Spinal cord (tissue), 10 donors: Measurements from ENCODE around the gene CXXC5. TPM values are rescaled to one million over a fixed set of nuclear protein-coding genes. Genes with fewer than 3 reads are reported as not detected.

Experiments used
- DNase-seq, 6 donors: peaks; one replicate each; pipeline versions ENCODE4 v3.0.0 to v3.0.0-alpha.2; 2013 to 2015; ENCODE audit warnings: low spot score in 6 of 6, low read depth in 4 of 6
- H3K27ac ChIP-seq: one replicate; pipeline ENCODE4 v1.5.1; 2013; ENCODE audit warnings: low read depth, low read length, control low read depth
- H3K27me3 ChIP-seq: one replicate; pipeline ENCODE4 v1.6.1; 2013; ENCODE audit warnings: low read length; ENCODE audit not compliant: control insufficient read depth, insufficient read depth
- H3K36me3 ChIP-seq: one replicate; pipeline ENCODE4 v1.6.1; 2013; ENCODE audit warnings: low read length; ENCODE audit not compliant: control insufficient read depth, insufficient read depth
- H3K4me1 ChIP-seq: one replicate; pipeline ENCODE4 v1.6.1; 2013; ENCODE audit warnings: low read length; ENCODE audit not compliant: control insufficient read depth, insufficient read depth
- H3K4me3 ChIP-seq: one replicate; pipeline ENCODE4 v1.5.1; 2013; ENCODE audit warnings: low read depth, low read length, control low read depth
- H3K9me3 ChIP-seq: one replicate; pipeline ENCODE4 v1.6.1; 2013; ENCODE audit warnings: low read length; ENCODE audit not compliant: control insufficient read depth, insufficient read depth
- WGBS: methylation state at CpG from one replicate; pipeline ENCODE4 v1.1.5; 2013; ENCODE audit warnings: missing lambda C conversion rate; ENCODE audit not compliant: insufficient coverage; 5-methylcytosine and 5-hydroxymethylcytosine counted together
- polyA plus RNA-seq, 2 donors: library from polyadenylated mRNA; unstranded; fragments of 120-200 nt; gene quantifications; one replicate each; pipeline ENCODE4 v1.2.1, GENCODE V29; 2013; ENCODE audit not compliant: insufficient read length in 2 of 2
- total RNA-seq, 2 donors: library from RNA; depleted of rRNA in 1 of 2; stranded (reverse); fragments of 120-200 nt in 1 of 2; fragments of >200 nt in 1 of 2; gene quantifications; one replicate each; pipeline versions ENCODE4 v1.2.3 to v1.2.4, GENCODE V29; 2013 to 2014
- donor health status: healthy.

CXXC5 gene
- total and polyA plus RNA-seq, 4 donors: 71.5 to 137 (median 108) TPM

DNA sequence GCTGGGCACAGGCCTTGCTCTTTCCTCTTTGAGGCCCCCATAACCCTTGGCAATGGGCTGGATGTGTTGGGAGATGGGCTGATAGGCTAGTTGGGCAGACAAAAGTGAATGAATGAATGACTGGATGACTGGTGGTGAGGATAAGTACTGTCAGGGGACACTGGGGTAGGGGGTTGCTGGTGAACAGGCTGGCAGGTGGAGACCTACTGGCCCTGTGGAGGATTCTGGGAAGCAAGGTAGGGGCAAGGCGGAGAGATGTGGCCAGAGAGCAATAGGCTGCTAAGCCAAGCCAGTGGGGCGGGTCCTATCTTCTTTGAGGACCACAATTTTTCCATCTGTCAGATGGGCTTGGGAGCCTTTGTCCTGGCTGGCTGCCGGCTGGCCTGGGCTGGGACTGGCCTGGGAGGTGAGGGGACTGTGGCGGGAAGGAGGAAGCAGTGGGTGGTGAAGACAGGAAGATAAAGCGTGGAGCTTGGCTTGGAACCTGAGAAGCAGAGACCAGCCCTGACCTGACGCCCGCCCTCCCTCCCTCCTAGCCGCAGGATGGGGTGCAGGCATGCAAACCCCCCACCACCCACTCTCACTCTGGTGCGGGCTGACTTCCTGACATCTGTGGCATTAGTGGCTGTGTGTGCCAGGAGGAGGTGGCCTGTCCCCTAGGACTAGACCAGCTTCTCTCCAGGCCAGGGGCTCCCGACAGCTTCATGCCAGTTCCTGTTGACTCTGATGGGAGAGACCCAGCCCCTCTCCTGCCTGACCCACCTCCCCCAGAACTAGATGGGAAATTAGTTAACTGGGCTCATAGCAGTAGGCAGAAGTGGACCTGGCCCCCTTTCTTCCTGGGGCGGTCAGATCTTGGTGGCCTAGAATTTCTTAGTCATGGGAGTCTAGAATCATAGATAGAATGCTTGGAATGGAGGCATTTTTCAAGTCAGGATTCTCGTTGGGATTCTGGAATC lies 9.5 kb downstream of the CXXC5 start:
- no peak for DNase-seq
- Histone ChIP-seq H3K27ac (peak overlapping the region; percentile 83), H3K9me3 (no peaks in the 10 kb centered on the region), H3K4me3 (peak overlapping the region; percentile 5), H3K36me3 (peaks cover 40% of the 10 kb centered on the region), H3K27me3 (no peaks in the 10 kb centered on the region), H3K4me1 (peaks cover 97% of the 10 kb centered on the region)
- WGBS: 47% methylated on average over 4 of the region's 12 CpGs

GRCh38 chr5:139658501-139658927 lies 10.4 kb downstream of the CXXC5 start:
- Histone ChIP-seq H3K4me3 (peak overlapping the region; percentile 5), H3K27me3 (no peaks in the 10 kb centered on the region), H3K9me3 (no peaks in the 10 kb centered on the region), H3K27ac (peak overlapping the region; percentile 83), H3K36me3 (peaks cover 44% of the 10 kb centered on the region), H3K4me1 (peaks cover 98% of the 10 kb centered on the region)
- 28% methylated on average over 7 of the region's 14 CpGs for WGBS
- peak in 1 of 6 donors; percentile 70 for DNase-seq

DNA sequence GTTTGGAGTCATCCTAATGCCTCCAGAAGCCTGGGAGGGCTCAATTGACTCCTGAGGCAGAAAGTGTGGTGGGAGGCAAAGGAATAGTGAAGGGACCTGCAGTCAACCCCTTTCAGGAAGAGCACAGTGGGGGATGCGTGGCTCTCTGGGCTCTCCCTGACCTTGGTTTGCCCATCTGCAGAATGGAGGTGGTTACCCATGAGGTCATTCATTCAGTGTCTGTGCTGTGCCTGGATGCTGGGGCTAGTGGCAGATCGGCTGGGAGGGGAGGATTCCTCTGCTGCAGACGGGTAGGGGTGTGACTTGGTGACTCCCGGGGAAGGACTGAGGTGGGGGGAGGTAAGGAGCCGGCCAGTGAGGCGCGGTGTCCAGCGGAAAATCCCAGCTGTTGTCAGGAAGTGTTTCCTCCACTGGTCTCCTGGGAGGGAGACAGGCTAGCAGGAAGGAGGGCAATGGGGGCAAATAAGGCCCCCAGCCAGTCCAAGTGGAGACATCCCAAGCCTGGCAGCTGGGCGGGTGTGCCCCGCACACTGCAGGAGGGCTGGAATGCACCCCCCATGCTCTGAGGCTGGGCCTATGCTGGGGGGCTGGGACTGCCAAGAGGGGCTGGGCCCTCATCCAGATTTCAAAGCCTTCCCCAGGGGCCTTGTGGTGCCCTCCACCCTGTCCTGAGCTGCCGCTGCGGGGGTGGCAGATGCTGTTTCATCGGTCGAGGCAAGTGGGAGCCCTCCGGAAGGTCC lies 10.9 kb downstream of the CXXC5 start:
- H3K9me3 ChIP-seq: no peaks in the 10 kb centered on the region
- peak in 2 of 6 donors; percentile 43 to 75 for DNase-seq
- H3K27me3 ChIP-seq: no peaks in the 10 kb centered on the region
- peaks cover 98% of the 10 kb centered on the region for H3K4me1 ChIP-seq
- H3K36me3 ChIP-seq: peaks cover 45% of the 10 kb centered on the region
- peak overlapping the region; percentile 83 for H3K27ac ChIP-seq
- WGBS: 24% methylated on average over 15 of the region's 15 CpGs
- H3K4me3 ChIP-seq: peak overlapping the region; percentile 16

DNA sequence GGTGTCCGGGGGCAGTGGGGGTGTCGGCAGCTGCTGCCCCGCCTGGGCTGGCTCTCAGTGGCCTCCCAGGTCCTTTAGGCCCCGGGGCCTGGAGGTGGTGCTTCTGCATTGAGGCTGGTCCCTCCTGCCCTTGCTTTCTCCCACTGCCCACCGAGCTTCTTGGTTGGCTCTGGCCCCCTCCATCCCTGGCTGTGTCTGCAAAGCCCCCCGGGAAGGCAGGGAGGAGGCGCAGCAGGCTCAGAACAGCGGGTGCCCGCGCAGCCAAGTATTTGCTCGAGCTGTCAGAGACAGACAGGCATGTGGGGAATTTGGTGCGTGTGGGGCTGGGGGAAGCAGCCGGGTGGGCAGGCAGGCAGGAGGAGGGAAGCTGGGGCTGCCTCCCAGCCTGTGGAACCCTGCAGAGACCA lies 11.5 kb downstream of the CXXC5 start:
- no peak overlapping the region for H3K4me3 ChIP-seq
- peaks cover 98% of the 10 kb centered on the region for H3K4me1 ChIP-seq
- WGBS: 5% methylated on average over 12 of the region's 13 CpGs
- H3K9me3 ChIP-seq: no peaks in the 10 kb centered on the region
- H3K27ac ChIP-seq: peak overlapping the region; percentile 83
- H3K36me3 ChIP-seq: peaks cover 49% of the 10 kb centered on the region
- no peaks in the 10 kb centered on the region for H3K27me3 ChIP-seq
- DNase-seq: peak in 2 of 6 donors; percentile 77 to 92

- 8% methylated on average over 8 of the region's 14 CpGs for WGBS
These were observed 12.2 kb downstream of the CXXC5 start for GRCh38 chr5:139660105-139660922.

DNA sequence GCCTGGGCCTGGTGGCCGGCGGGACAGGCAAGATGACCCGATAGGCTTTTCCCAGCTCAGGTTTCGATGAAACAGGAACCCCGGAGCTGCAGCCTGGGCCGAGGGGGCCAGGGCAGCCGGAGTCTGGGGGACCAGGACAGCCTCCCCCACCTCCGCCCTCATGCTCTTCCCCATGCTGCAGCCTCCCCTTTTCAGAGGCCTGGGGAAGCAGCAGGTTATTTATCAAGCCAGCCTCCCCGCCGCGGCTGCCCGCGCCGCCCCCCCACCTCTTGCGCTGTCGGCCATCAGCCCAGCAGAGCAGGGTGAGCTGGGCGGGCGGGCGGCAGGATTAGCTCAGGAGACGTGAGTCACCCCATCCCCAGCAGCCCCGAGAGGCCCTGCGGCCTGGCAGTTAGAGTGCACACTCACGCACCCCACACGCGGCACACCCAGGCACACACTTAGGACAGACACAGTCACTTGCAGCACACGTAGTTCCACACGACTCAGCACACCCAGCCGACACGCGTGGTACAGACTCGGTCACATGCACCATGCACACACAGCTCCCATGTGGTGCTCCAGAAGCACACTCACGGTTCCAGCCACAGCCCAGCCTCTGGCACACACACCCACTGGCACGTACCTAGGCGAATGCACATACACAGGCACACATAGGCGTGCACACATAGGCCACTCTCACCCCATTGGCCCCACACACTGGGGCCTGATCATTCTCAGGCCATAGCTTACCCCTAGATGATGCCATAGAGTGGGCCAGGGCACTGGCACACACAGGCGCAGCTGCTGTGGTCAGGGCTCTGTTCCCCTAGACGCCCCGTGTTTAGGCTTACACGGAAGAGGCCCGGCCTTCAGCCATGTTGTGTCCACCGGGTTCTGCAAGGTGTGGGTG lies 13.0 kb downstream of the CXXC5 start:
- Histone ChIP-seq H3K27ac (peak overlapping the region; percentile 57), H3K4me3 (no peak overlapping the region), H3K36me3 (peaks cover 44% of the 10 kb centered on the region), H3K4me1 (peaks cover 98% of the 10 kb centered on the region), H3K27me3 (no peaks in the 10 kb centered on the region), H3K9me3 (no peaks in the 10 kb centered on the region)
- peak in 2 of 6 donors; percentile 62 to 67 for DNase-seq
- 32% methylated on average over 39 of the region's 41 CpGs for WGBS

More at GRCh38 chr5:139660105-139660922, 12.2 kb downstream of the CXXC5 start:
- peaks cover 49% of the 10 kb centered on the region for H3K36me3 ChIP-seq
- H3K9me3 ChIP-seq: no peaks in the 10 kb centered on the region
- H3K4me3 ChIP-seq: no peak overlapping the region
- H3K27me3 ChIP-seq: no peaks in the 10 kb centered on the region
- peak overlapping the region; percentile 83 for H3K27ac ChIP-seq
- DNase-seq: peak in 2 of 6 donors; percentile 63 to 81
- peaks cover 98% of the 10 kb centered on the region for H3K4me1 ChIP-seq

- WGBS: 79% methylated on average over 6 of the region's 9 CpGs
- H3K36me3 ChIP-seq: peaks cover 40% of the 10 kb centered on the region
- no peaks in the 10 kb centered on the region for H3K9me3 ChIP-seq
- H3K27me3 ChIP-seq: no peaks in the 10 kb centered on the region
- no peak for DNase-seq
- H3K4me3 ChIP-seq: no peak overlapping the region
- H3K4me1 ChIP-seq: peaks cover 100% of the 10 kb centered on the region
- peak overlapping the region; percentile 10 for H3K27ac ChIP-seq
These were observed 14.5 kb downstream of the CXXC5 start for GRCh38 chr5:139662617-139663016.

GRCh38 chr5:139663207-139664085 lies 15.3 kb downstream of the CXXC5 start:
- no peak overlapping the region for H3K4me3 ChIP-seq
- WGBS: 84% methylated on average over 11 of the region's 14 CpGs
- no peak overlapping the region for H3K27ac ChIP-seq
- no peak for DNase-seq
- H3K4me1 ChIP-seq: peaks cover 100% of the 10 kb centered on the region
- H3K9me3 ChIP-seq: no peaks in the 10 kb centered on the region
- peaks cover 42% of the 10 kb centered on the region for H3K36me3 ChIP-seq
- H3K27me3 ChIP-seq: no peaks in the 10 kb centered on the region
